ENCODE data around the gene CNTNAP2. TPM values are rescaled to one million over a fixed set of nuclear protein-coding genes. Genes with fewer than 3 reads are reported as not detected.
"Not testable (repeated sequence)": the region's sequence is repeated elsewhere in the genome, so short reads cannot be mapped to it uniquely, and the experiment has no call there.

The CNTNAP2 gene
- total RNA-seq, 4 donors from 2014 or later: 0.42 TPM; not detected in 3

DNA sequence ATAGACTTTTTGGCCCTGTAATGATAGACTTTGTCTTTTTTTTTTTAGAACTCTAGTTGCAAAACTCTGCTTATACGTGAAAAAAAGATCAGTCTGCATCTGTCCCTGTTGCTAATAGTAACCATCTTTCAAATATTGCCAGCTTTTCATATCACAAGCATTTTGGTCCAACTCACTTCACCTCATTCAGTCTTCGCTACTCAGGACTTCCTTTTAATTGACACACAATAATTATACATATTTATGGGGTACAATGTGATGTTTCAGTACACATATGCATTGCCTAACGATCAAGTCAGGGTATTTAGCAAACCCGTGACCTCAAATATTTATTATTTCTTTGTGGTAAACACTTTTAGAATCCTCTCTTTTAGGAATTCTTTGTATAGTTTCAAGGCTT, 1606.9 kb downstream of the CNTNAP2 start:
- Histone ChIP-seq H3K4me1 (no peaks in the 10 kb centered on the region), H3K27me3 (no peaks in the 10 kb centered on the region), H3K9me3 (no peaks in the 10 kb centered on the region), H3K27ac (no peak overlapping the region), H3K36me3 (no peaks in the 10 kb centered on the region), H3K4me3 (no peak overlapping the region)
- TF ChIP-seq, protein P1, sequence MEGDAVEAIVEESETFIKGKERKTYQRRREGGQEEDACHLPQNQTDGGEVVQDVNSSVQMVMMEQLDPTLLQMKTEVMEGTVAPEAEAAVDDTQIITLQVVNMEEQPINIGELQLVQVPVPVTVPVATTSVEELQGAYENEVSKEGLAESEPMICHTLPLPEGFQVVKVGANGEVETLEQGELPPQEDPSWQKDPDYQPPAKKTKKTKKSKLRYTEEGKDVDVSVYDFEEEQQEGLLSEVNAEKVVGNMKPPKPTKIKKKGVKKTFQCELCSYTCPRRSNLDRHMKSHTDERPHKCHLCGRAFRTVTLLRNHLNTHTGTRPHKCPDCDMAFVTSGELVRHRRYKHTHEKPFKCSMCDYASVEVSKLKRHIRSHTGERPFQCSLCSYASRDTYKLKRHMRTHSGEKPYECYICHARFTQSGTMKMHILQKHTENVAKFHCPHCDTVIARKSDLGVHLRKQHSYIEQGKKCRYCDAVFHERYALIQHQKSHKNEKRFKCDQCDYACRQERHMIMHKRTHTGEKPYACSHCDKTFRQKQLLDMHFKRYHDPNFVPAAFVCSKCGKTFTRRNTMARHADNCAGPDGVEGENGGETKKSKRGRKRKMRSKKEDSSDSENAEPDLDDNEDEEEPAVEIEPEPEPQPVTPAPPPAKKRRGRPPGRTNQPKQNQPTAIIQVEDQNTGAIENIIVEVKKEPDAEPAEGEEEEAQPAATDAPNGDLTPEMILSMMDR (IDR thresholded peaks at IDR 0.05): no peak
- TF ChIP-seq POLR2A (IDR thresholded peaks at IDR 0.05) (no peak), EP300 (IDR thresholded peaks at IDR 0.05) (no peak)
- WGBS, 2 donors: 45 to 50% methylated on average over 4 of the region's 4 CpGs
- no peak for DNase-seq (ENCODE audit: low spot score in 2 of 2)

DNA sequence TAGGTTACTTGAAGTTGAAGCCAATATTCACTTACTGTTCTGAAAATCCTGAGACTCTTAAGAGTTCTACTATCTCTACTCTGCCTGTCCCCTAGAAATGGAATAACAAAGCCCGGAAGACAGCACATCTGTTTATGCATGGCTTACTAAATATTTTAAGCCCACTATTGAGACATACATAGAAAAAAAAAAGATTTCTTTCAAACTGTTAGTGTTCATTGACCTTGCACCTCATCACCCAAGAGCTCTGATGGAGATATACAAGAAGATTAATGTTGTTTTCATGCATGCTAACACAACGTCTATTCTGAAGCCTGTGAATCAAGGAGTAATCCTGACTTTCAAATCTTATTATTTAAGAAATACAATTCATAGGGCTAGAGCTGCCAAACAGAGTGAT, 1614.7 kb downstream of the CNTNAP2 start:
- 52 to 68% methylated on average over 2 of the region's 2 CpGs for WGBS, 2 donors
- Histone ChIP-seq H3K4me1 (no peaks in the 10 kb centered on the region), H3K36me3 (no peaks in the 10 kb centered on the region), H3K4me3 (no peak overlapping the region), H3K27ac (no peak overlapping the region), H3K9me3 (no peaks in the 10 kb centered on the region), H3K27me3 (no peaks in the 10 kb centered on the region)
- DNase-seq (ENCODE audit: low spot score in 2 of 2): no peak
- TF ChIP-seq EP300 (IDR thresholded peaks at IDR 0.05) (no peak), POLR2A (IDR thresholded peaks at IDR 0.05) (no peak)
- TF ChIP-seq, protein P1 (IDR thresholded peaks at IDR 0.05): no peak

- not testable (repeated sequence) for DNase-seq (ENCODE audit: low spot score in 2 of 2)
- WGBS, 2 donors: 93 to 94% methylated on average over 18 of the region's 18 CpGs
Observed at GRCh38 chr7:147737559-147738214, 1621.1 kb downstream of the CNTNAP2 start.

DNA sequence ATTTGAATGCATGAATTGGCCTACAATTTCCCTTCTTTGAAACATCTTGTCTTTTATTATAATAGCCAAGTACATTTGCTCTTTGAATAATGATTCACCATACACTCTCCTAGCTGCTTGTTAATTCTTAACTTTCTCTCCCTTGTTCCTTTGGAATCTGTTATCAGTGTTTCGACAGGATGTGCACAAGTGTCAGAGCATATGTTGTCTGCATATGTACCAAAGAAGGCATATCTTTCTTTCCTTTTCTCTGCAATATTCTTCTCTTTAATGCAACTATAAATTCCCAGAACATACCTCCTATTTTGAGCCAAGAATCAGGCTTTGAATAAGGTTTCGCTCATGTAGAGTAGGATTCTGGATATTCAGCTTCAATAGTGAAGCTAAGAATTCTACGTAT, 1625.7 kb downstream of the CNTNAP2 start:
- Histone ChIP-seq H3K27ac (no peak overlapping the region), H3K27me3 (no peaks in the 10 kb centered on the region), H3K4me3 (no peak overlapping the region), H3K9me3 (no peaks in the 10 kb centered on the region), H3K36me3 (no peaks in the 10 kb centered on the region), H3K4me1 (no peaks in the 10 kb centered on the region)
- WGBS, 2 donors: 93 to 94% methylated on average over 3 of the region's 3 CpGs
- TF ChIP-seq EP300 (IDR thresholded peaks at IDR 0.05) (no peak), POLR2A (IDR thresholded peaks at IDR 0.05) (no peak)
- TF ChIP-seq, protein P1 (IDR thresholded peaks at IDR 0.05): no peak
- no peak for DNase-seq (ENCODE audit: low spot score in 2 of 2)

More at GRCh38 chr7:147737559-147738214, 1621.1 kb downstream of the CNTNAP2 start:
- H3K27ac ChIP-seq, H3K9me3 ChIP-seq, H3K27me3 ChIP-seq, H3K4me3 ChIP-seq, H3K36me3 ChIP-seq, H3K4me1 ChIP-seq: not testable (repeated sequence)

GRCh38 chr7:147756300-147756699, 1639.7 kb downstream of the CNTNAP2 start:
- TF ChIP-seq EP300 (IDR thresholded peaks at IDR 0.05) (no peak), POLR2A (IDR thresholded peaks at IDR 0.05) (no peak)
- TF ChIP-seq, protein P1 (IDR thresholded peaks at IDR 0.05): no peak
- Histone ChIP-seq H3K27me3 (no peaks in the 10 kb centered on the region), H3K27ac (no peak overlapping the region), H3K9me3 (no peaks in the 10 kb centered on the region), H3K36me3 (no peaks in the 10 kb centered on the region), H3K4me3 (no peak overlapping the region), H3K4me1 (no peaks in the 10 kb centered on the region)
- 16 to 19% methylated on average over 1 of the region's 1 CpG for WGBS, 2 donors
- DNase-seq (ENCODE audit: low spot score in 2 of 2): no peak

All from tibial nerve (tissue), 4 donors.